ENCODE data around the gene MYO15B.

The MYO15B gene

GRCh38 chr17:75627094-75627493 is 39.5 kb downstream of the MYO15B start:
- Histone ChIP-seq H3K9me3 (ENCODE audit: control insufficient read depth, insufficient read depth, low read length) (no peaks in the 10 kb centered on the region), H4K20me1 (ENCODE audit: control insufficient read depth, insufficient read depth, low read depth, low read length) (no peaks in the 10 kb centered on the region), H3K4me1 (ENCODE audit: control insufficient read depth, low read length) (peaks cover 16% of the 10 kb centered on the region), H3K27me3 (ENCODE audit: control insufficient read depth, low read length) (no peaks in the 10 kb centered on the region), H3K9me2 (replicated peaks; ENCODE audit: control insufficient read depth, low read length) (no peaks in the 10 kb centered on the region), H3K36me3 (ENCODE audit: control insufficient read depth, low read length) (peaks cover 52% of the 10 kb centered on the region), H3F3A (ENCODE audit: control insufficient read depth, insufficient read depth) (no peaks in the 10 kb centered on the region), H3K4me2 (ENCODE audit: low read length) (0 out of 2 replicates have a peak overlapping the region, but pooled peaks have one; percentile 8), H3K79me2 (ENCODE audit: control insufficient read depth, low read length) (no peaks in the 10 kb centered on the region), H3K4me3 (ENCODE audit: low read length) (no peak overlapping the region), H3K27ac (ENCODE audit: low read depth, low read length) (peak overlapping the region; percentile 6; the same call in 1 of the 2 replicates)
- TF ChIP-seq EZH2phosphoT487 (IDR thresholded peaks at IDR 0.05; ENCODE audit: borderline replicate concordance, low read length) (no peak), CTCF (IDR thresholded peaks at IDR 0.05; ENCODE audit: low read depth, low read length, poor library complexity, severe bottlenecking) (no peak)

DNA sequence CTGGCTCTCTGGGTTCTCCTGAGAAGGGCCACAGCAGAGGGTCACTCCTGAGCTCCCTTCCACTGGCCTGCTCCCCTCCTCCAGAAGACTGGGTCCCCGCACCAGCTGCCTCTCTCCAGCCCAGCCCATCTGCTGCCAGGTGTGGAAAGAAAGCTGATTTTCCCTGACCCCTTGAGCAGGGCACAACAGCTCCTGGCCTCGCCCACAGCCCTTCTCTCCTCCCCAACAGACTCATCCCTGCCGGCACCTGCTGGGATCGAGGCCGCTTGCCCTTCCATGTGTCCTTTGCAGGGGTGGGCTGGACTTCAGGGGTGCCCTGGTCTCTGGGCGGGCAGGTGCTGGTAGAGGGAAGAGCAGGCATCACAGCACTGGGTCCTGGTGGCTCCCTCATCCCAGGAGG is 40.8 kb downstream of the MYO15B start:
- H3K4me3 ChIP-seq (ENCODE audit: low read length), result no peak overlapping the region
- peaks cover 25% of the 10 kb centered on the region for H3K4me1 ChIP-seq (ENCODE audit: control insufficient read depth, low read length)
- H3K27me3 ChIP-seq (ENCODE audit: control insufficient read depth, low read length), result no peaks in the 10 kb centered on the region
- peaks cover 61% of the 10 kb centered on the region for H3K36me3 ChIP-seq (ENCODE audit: control insufficient read depth, low read length)
- H4K20me1 ChIP-seq (ENCODE audit: control insufficient read depth, insufficient read depth, low read depth, low read length), result no peaks in the 10 kb centered on the region
- H3K79me2 ChIP-seq (ENCODE audit: control insufficient read depth, low read length), result no peaks in the 10 kb centered on the region; the same call in 1 of the 2 replicates
- no peaks in the 10 kb centered on the region for H3K9me3 ChIP-seq (ENCODE audit: control insufficient read depth, insufficient read depth, low read length)
- TF ChIP-seq EZH2phosphoT487 (IDR thresholded peaks at IDR 0.05; ENCODE audit: borderline replicate concordance, low read length) (no peak), CTCF (IDR thresholded peaks at IDR 0.05; ENCODE audit: low read depth, low read length, poor library complexity, severe bottlenecking) (no peak)
- no peaks in the 10 kb centered on the region for H3K9me2 ChIP-seq (replicated peaks; ENCODE audit: control insufficient read depth, low read length)
- no peaks in the 10 kb centered on the region for H3F3A ChIP-seq (ENCODE audit: control insufficient read depth, insufficient read depth)
- H3K4me2 ChIP-seq (ENCODE audit: low read length), result no peak overlapping the region
- no peak overlapping the region for H3K27ac ChIP-seq (ENCODE audit: low read depth, low read length)

DNA sequence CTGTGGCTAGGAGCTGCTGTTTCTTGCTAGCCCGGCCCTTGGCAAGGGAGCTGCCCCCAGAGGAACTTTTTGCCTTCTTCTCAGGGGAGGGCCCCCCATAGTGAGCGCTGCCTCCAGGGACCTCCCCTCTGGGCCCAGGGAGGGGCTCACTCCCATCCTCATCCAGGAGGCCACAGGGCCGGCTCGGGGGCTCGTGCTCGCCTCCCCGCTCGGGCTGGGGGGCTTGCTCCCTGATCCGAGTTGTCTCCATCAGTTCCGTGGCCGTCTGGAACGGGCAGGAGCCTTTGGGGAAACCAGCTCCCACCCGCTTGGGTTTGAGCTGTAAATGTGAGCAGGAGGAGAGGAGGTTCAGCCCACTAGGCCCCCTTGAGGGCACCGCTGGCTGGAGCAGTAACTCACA is 41.6 kb downstream of the MYO15B start:
- Histone ChIP-seq H4K20me1 (ENCODE audit: control insufficient read depth, insufficient read depth, low read depth, low read length) (no peaks in the 10 kb centered on the region), H3K9me3 (ENCODE audit: control insufficient read depth, insufficient read depth, low read length) (no peaks in the 10 kb centered on the region), H3K36me3 (ENCODE audit: control insufficient read depth, low read length) (peaks cover 61% of the 10 kb centered on the region), H3K4me2 (ENCODE audit: low read length) (no peak overlapping the region), H3K27ac (ENCODE audit: low read depth, low read length) (no peak overlapping the region), H3K4me1 (ENCODE audit: control insufficient read depth, low read length) (peaks cover 32% of the 10 kb centered on the region), H3K79me2 (ENCODE audit: control insufficient read depth, low read length) (no peaks in the 10 kb centered on the region; the same call in 1 of the 2 replicates), H3F3A (ENCODE audit: control insufficient read depth, insufficient read depth) (no peaks in the 10 kb centered on the region), H3K4me3 (ENCODE audit: low read length) (no peak overlapping the region), H3K9me2 (replicated peaks; ENCODE audit: control insufficient read depth, low read length) (no peaks in the 10 kb centered on the region), H3K27me3 (ENCODE audit: control insufficient read depth, low read length) (no peaks in the 10 kb centered on the region)
- TF ChIP-seq EZH2phosphoT487 (IDR thresholded peaks at IDR 0.05; ENCODE audit: borderline replicate concordance, low read length) (no peak), CTCF (IDR thresholded peaks at IDR 0.05; ENCODE audit: low read depth, low read length, poor library complexity, severe bottlenecking) (no peak)

All from DOHH2 (cell line).